Neural progenitor cell (in vitro differentiated cells): Measurements from ENCODE around the gene ATAT1. TPM values are rescaled to one million over a fixed set of nuclear protein-coding genes. Genes with fewer than 3 reads are reported as not detected.

Experiments
- DNase-seq: peaks from one replicate; pipeline ENCODE4 v3.0.0-alpha.2; 2016; ENCODE audit warnings: low spot score
- H2AFZ ChIP-seq: fragments of 200-600 bp; sonication (generic); replicated peaks from 2 replicates; pipeline ENCODE4 v1.6.1; 2016; ENCODE audit warnings: antibody characterized with exemption
- H3F3A ChIP-seq: fragments of 200-600 bp; sonication (generic); 2 replicates; pipeline ENCODE4 v1.6.1; 2016; ENCODE audit warnings: antibody characterized with exemption, low read depth
- H3K27ac ChIP-seq: fragments of 200-600 bp; sonication (generic); 2 replicates; pipeline ENCODE4 v1.5.1; 2016; ENCODE audit warnings: mild to moderate bottlenecking
- H3K27me3 ChIP-seq: fragments of 200-600 bp; sonication (generic); 2 replicates; pipeline ENCODE4 v1.6.1; 2016; ENCODE audit warnings: mild to moderate bottlenecking, moderate library complexity
- H3K36me3 ChIP-seq: fragments of 200-600 bp; sonication (generic); 2 replicates; pipeline ENCODE4 v1.5.1; 2016
- H3K4me1 ChIP-seq: fragments of 200-600 bp; sonication (generic); 2 replicates; pipeline ENCODE4 v1.6.1; 2016; ENCODE audit warnings: mixed run types
- H3K4me2 ChIP-seq: fragments of 200-600 bp; sonication (generic); 2 replicates; pipeline ENCODE4 v1.6.1; 2016
- H3K4me3 ChIP-seq: fragments of 200-600 bp; sonication (generic); 2 replicates; pipeline ENCODE4 v1.5.1; 2016
- H3K79me2 ChIP-seq: fragments of 200-600 bp; sonication (generic); 2 replicates; pipeline ENCODE4 v1.6.1; 2016; ENCODE audit warnings: low read depth
- H3K9ac ChIP-seq: fragments of 200-600 bp; sonication (generic); 2 replicates; pipeline ENCODE4 v1.6.1; 2016
- H3K9me3 ChIP-seq: fragments of 200-600 bp; sonication (generic); 2 replicates; pipeline ENCODE4 v1.5.1; 2016; ENCODE audit warnings: low read depth
- H4K20me1 ChIP-seq: fragments of 200-600 bp; sonication (generic); 2 replicates; pipeline ENCODE4 v1.6.1; 2016; ENCODE audit warnings: low read depth
- H3K27ac Mint-ChIP-seq: 3 replicates; pipeline ENCODE4 v1.8.0; 2021; ENCODE audit warnings: mixed read lengths
- H3K27me3 Mint-ChIP-seq: 2 replicates; pipeline ENCODE4 v1.8.0; 2022; ENCODE audit warnings: low read depth, mild to moderate bottlenecking, inconsistent platforms, moderate library complexity, mixed read lengths; ENCODE audit not compliant: insufficient read depth
- H3K36me3 Mint-ChIP-seq: 3 replicates; pipeline ENCODE4 v1.8.0; 2021; ENCODE audit warnings: mixed read lengths
- H3K4me1 Mint-ChIP-seq: 3 replicates; pipeline ENCODE4 v1.8.0; 2021; ENCODE audit warnings: mixed read lengths
- H3K4me3 Mint-ChIP-seq: 3 replicates; pipeline ENCODE4 v1.8.0; 2021; ENCODE audit warnings: mild to moderate bottlenecking, moderate library complexity, mixed read lengths
- H3K9me3 Mint-ChIP-seq: 3 replicates; pipeline ENCODE4 v1.8.0; 2020; ENCODE audit warnings: mixed read lengths
- EZH2 ChIP-seq: fragments of 200-600 bp; sonication (generic); IDR thresholded peaks from 2 replicates; pipeline ENCODE4 v1.6.1; 2017; ENCODE audit warnings: antibody characterized with exemption, mild to moderate bottlenecking, moderate library complexity
- EZH2phosphoT487 ChIP-seq: fragments of 200-600 bp; sonication (generic); IDR thresholded peaks from 2 replicates; pipeline ENCODE4 v1.6.1; 2017; ENCODE audit warnings: antibody characterized with exemption
- total RNA-seq: library from RNA; depleted of rRNA; stranded (reverse); fragments of >200 nt; gene quantifications from 2 replicates; pipeline ENCODE4 v1.2.3, GENCODE V29; 2015; ENCODE audit warnings: low replicate concordance
- TF ChIP-seq, protein P1 (sequence below): fragments of 200-600 bp; sonication (generic); IDR thresholded peaks from 2 replicates; pipeline ENCODE4 v1.5.1; 2017; ENCODE audit warnings: antibody characterized with exemption, mild to moderate bottlenecking

Gene ATAT1
- total RNA-seq, 1 donor from 2014 or later: 17.9 TPM

GRCh38 chr6:30689022-30689865 lies 62.6 kb downstream of the ATAT1 start:
- Histone ChIP-seq H3K4me2 (peak overlapping the region; percentile 97), H3K4me3 (peak overlapping the region; percentile 76), H3K36me3 (no peaks in the 10 kb centered on the region), H3K27me3 (no peaks in the 10 kb centered on the region), H3K9me3 (no peaks in the 10 kb centered on the region), H3K9ac (no peak overlapping the region), H3K27ac (no peak overlapping the region), H4K20me1 (peaks cover 5% of the 10 kb centered on the region), H3K79me2 (peaks cover 50% of the 10 kb centered on the region), H3F3A (peaks cover 43% of the 10 kb centered on the region), H2AFZ (no peak overlapping the region), H3K4me1 (peaks cover 42% of the 10 kb centered on the region)
- Mint-ChIP-seq H3K27ac (peak overlapping the region; percentile 81), H3K27me3 (peaks cover 5% of the 10 kb centered on the region), H3K4me1 (peaks cover 61% of the 10 kb centered on the region), H3K36me3 (peaks cover 6% of the 10 kb centered on the region), H3K9me3 (no peaks in the 10 kb centered on the region), H3K4me3 (peak overlapping the region; percentile 95)
- TF ChIP-seq EZH2 (no peak), EZH2phosphoT487 (no peak)
- TF ChIP-seq, protein P1, sequence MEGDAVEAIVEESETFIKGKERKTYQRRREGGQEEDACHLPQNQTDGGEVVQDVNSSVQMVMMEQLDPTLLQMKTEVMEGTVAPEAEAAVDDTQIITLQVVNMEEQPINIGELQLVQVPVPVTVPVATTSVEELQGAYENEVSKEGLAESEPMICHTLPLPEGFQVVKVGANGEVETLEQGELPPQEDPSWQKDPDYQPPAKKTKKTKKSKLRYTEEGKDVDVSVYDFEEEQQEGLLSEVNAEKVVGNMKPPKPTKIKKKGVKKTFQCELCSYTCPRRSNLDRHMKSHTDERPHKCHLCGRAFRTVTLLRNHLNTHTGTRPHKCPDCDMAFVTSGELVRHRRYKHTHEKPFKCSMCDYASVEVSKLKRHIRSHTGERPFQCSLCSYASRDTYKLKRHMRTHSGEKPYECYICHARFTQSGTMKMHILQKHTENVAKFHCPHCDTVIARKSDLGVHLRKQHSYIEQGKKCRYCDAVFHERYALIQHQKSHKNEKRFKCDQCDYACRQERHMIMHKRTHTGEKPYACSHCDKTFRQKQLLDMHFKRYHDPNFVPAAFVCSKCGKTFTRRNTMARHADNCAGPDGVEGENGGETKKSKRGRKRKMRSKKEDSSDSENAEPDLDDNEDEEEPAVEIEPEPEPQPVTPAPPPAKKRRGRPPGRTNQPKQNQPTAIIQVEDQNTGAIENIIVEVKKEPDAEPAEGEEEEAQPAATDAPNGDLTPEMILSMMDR: no peak
- no peak for DNase-seq

GRCh38 chr6:30689985-30690384 lies 63.3 kb downstream of the ATAT1 start:
- Histone ChIP-seq H3K79me2 (peaks cover 42% of the 10 kb centered on the region), H4K20me1 (no peaks in the 10 kb centered on the region), H3F3A (peaks cover 43% of the 10 kb centered on the region), H3K27ac (peak overlapping the region; percentile 84), H3K27me3 (no peaks in the 10 kb centered on the region), H3K9me3 (no peaks in the 10 kb centered on the region), H3K4me2 (peak overlapping the region; percentile 88), H3K9ac (no peak overlapping the region), H3K4me1 (peaks cover 36% of the 10 kb centered on the region), H3K36me3 (no peaks in the 10 kb centered on the region), H2AFZ (no peak overlapping the region), H3K4me3 (peak overlapping the region; percentile 76)
- TF ChIP-seq, protein P1: no peak
- TF ChIP-seq EZH2: no peak
- TF ChIP-seq EZH2phosphoT487: no peak
- no peak for DNase-seq
- Mint-ChIP-seq H3K27me3 (peaks cover 4% of the 10 kb centered on the region), H3K36me3 (peaks cover 6% of the 10 kb centered on the region), H3K27ac (peak overlapping the region; percentile 94), H3K9me3 (no peaks in the 10 kb centered on the region), H3K4me3 (peak overlapping the region; percentile 95), H3K4me1 (peaks cover 56% of the 10 kb centered on the region)

GRCh38 chr6:30690403-30691207 lies 63.9 kb downstream of the ATAT1 start, which contains the start of gene NRM:
Gene NRM (minus strand): TSS chr6:30690984. CDS start chr6:30690974, 10 bp downstream.
- Mint-ChIP-seq H3K27me3 (peaks cover 5% of the 10 kb centered on the region), H3K4me1 (peaks cover 49% of the 10 kb centered on the region), H3K4me3 (peak within 1 kb of the TSS; percentile 95), H3K9me3 (no peaks in the 10 kb centered on the region), H3K36me3 (peaks cover 6% of the 10 kb centered on the region), H3K27ac (peak within 1 kb of the TSS; percentile 94)
- peak within 1 kb of the TSS; percentile 84 for H3K27ac ChIP-seq
- DNase-seq: peak; percentile 94
- H3K27me3 ChIP-seq: no peaks in the 10 kb centered on the region
- H3K4me1 ChIP-seq: peaks cover 30% of the 10 kb centered on the region
- TF ChIP-seq EZH2 (no peak), EZH2phosphoT487 (no peak)
- TF ChIP-seq, protein P1: no peak
- peak within 1 kb of the TSS; percentile 89 for H2AFZ ChIP-seq
- H3K4me3 ChIP-seq: peak within 1 kb of the TSS; percentile 76
- peaks cover 36% of the 10 kb centered on the region for H3K79me2 ChIP-seq
- H4K20me1 ChIP-seq: no peaks in the 10 kb centered on the region
- H3K9me3 ChIP-seq: no peaks in the 10 kb centered on the region
- H3K4me2 ChIP-seq: peak within 1 kb of the TSS; percentile 88
- H3K9ac ChIP-seq: peak within 1 kb of the TSS; percentile 8
- peaks cover 43% of the 10 kb centered on the region for H3F3A ChIP-seq
- no peaks in the 10 kb centered on the region for H3K36me3 ChIP-seq
